GM23338 (cell line): ENCODE measurements around the gene MYO18B. TPM values are rescaled to one million over a fixed set of nuclear protein-coding genes. Genes with fewer than 3 reads are reported as not detected.

ENCODE experiments used
- ATAC-seq: fragments of 200-7000 bp; cut with Tn5 transposase; 3 replicates; pipeline ENCODE4 v1.9.1; 2020
- DNase-seq: peaks from one replicate; pipeline ENCODE4 v3.0.0-alpha.2; 2015; ENCODE audit warnings: low spot score
- H2AFZ ChIP-seq: fragments of 200-600 bp; sonication (generic); 2 replicates; pipeline ENCODE4 v1.8.0; 2016; ENCODE audit warnings: antibody characterized with exemption, mild to moderate bottlenecking, moderate library complexity
- H3F3A ChIP-seq: fragments of 200-600 bp; sonication (generic); replicated peaks from 2 replicates; pipeline ENCODE4 v1.8.0; 2017; ENCODE audit warnings: antibody characterized with exemption, mixed run types, low read depth
- H3K27ac ChIP-seq: fragments of 200-600 bp; sonication (generic); 2 replicates; pipeline ENCODE4 v1.6.1; 2016; ENCODE audit warnings: low read depth
- H3K27me3 ChIP-seq: fragments of 200-600 bp; sonication (generic); 2 replicates; pipeline ENCODE4 v1.8.0; 2016; ENCODE audit warnings: mild to moderate bottlenecking, mixed run types, moderate library complexity; ENCODE audit not compliant: insufficient read depth
- H3K36me3 ChIP-seq: fragments of 200-600 bp; sonication (generic); 2 replicates; pipeline ENCODE4 v1.8.0; 2016; ENCODE audit warnings: mild to moderate bottlenecking; ENCODE audit not compliant: insufficient read depth
- H3K4me1 ChIP-seq: fragments of 200-600 bp; sonication (generic); 2 replicates; pipeline ENCODE4 v1.8.0; 2016; ENCODE audit warnings: mild to moderate bottlenecking, moderate library complexity; ENCODE audit not compliant: insufficient read depth
- H3K4me2 ChIP-seq: fragments of 200-600 bp; sonication (generic); 2 replicates; pipeline ENCODE4 v1.7.1; 2017; ENCODE audit warnings: mixed run types
- H3K4me3 ChIP-seq: fragments of 200-600 bp; sonication (generic); 2 replicates; pipeline ENCODE4 v1.6.1; 2016; ENCODE audit warnings: mixed run types
- H3K79me2 ChIP-seq: fragments of 200-600 bp; sonication (generic); replicated peaks from 2 replicates; pipeline ENCODE4 v1.8.0; 2017; ENCODE audit warnings: mild to moderate bottlenecking; ENCODE audit not compliant: insufficient read depth
- H3K9me2 ChIP-seq: fragments of 200-600 bp; sonication (generic); 2 replicates; pipeline ENCODE4 v1.8.0; 2017; ENCODE audit not compliant: insufficient read depth
- H4K20me1 ChIP-seq: fragments of 200-600 bp; sonication (generic); replicated peaks from 2 replicates; pipeline ENCODE4 v1.8.0; 2017; ENCODE audit warnings: mild to moderate bottlenecking; ENCODE audit not compliant: insufficient read depth
- H3K27ac Mint-ChIP-seq: 2 replicates; pipeline ENCODE4 v1.8.0; 2020; ENCODE audit warnings: inconsistent platforms, mild to moderate bottlenecking, moderate library complexity, mixed read lengths
- H3K27me3 Mint-ChIP-seq: 3 replicates; pipeline ENCODE4 v1.8.0; 2022; ENCODE audit warnings: low read depth, mild to moderate bottlenecking, moderate library complexity, mixed read lengths, inconsistent platforms; ENCODE audit not compliant: insufficient read depth, poor library complexity
- H3K36me3 Mint-ChIP-seq: 3 replicates; pipeline ENCODE4 v1.8.0; 2021; ENCODE audit warnings: low read depth, mild to moderate bottlenecking, inconsistent platforms, moderate library complexity, mixed read lengths
- H3K4me1 Mint-ChIP-seq: 3 replicates; pipeline ENCODE4 v1.8.0; 2020; ENCODE audit warnings: mild to moderate bottlenecking, inconsistent platforms, mixed read lengths
- H3K4me3 Mint-ChIP-seq: 3 replicates; pipeline ENCODE4 v1.8.0; 2021; ENCODE audit warnings: moderate library complexity, mild to moderate bottlenecking, inconsistent platforms, mixed read lengths
- H3K9me3 Mint-ChIP-seq: 3 replicates; pipeline ENCODE4 v1.8.0; 2020; ENCODE audit warnings: moderate library complexity, mild to moderate bottlenecking, inconsistent platforms, mixed read lengths
- CREB1 ChIP-seq: fragments of 250-450 bp; sonication (Bioruptor Pico); IDR thresholded peaks from 2 replicates; pipeline ENCODE4 v1.5.0; 2020; ENCODE audit warnings: low read depth, mild to moderate bottlenecking, moderate library complexity
- EZH2 ChIP-seq: fragments of 200-600 bp; sonication (generic); IDR thresholded peaks from one replicate; pipeline ENCODE4 v1.8.0; 2017; ENCODE audit warnings: antibody characterized with exemption, mild to moderate bottlenecking, low read depth; ENCODE audit not compliant: unreplicated experiment
- EZH2phosphoT487 ChIP-seq: fragments of 200-600 bp; sonication (generic); IDR thresholded peaks from one replicate; pipeline ENCODE4 v1.8.1; 2018; ENCODE audit warnings: antibody characterized with exemption; ENCODE audit not compliant: unreplicated experiment
- JUNB ChIP-seq: IDR thresholded peaks from one replicate; pipeline ENCODE4 v1.6.1; 2016; ENCODE audit warnings: antibody characterized with exemption; ENCODE audit not compliant: unreplicated experiment
- NANOG ChIP-seq: IDR thresholded peaks from 2 replicates; pipeline ENCODE4 v1.6.1; 2016; ENCODE audit warnings: antibody characterized with exemption, borderline replicate concordance
- POLR2AphosphoS5 ChIP-seq: IDR thresholded peaks from 2 replicates; pipeline ENCODE4 v1.6.1; 2016; ENCODE audit warnings: antibody characterized with exemption, low read depth
- STAT1 ChIP-seq: IDR thresholded peaks from one replicate; pipeline ENCODE4 v1.6.1; 2016; ENCODE audit warnings: antibody characterized with exemption; ENCODE audit not compliant: unreplicated experiment
- ZNF114 ChIP-seq: fragments of 250-450 bp; sonication (Bioruptor Pico); IDR thresholded peaks from 2 replicates; pipeline ENCODE4 v1.5.0; 2020; ENCODE audit warnings: mild to moderate bottlenecking, moderate library complexity
- ZNF331 ChIP-seq: fragments of 250-450 bp; sonication (Bioruptor Pico); IDR thresholded peaks from 2 replicates; pipeline ENCODE4 v1.5.0; 2020; ENCODE audit warnings: low read depth, mild to moderate bottlenecking, moderate library complexity
- polyA plus RNA-seq: library from polyadenylated mRNA; unstranded; fragments of >200 nt; fragmentation: Nextera tagmentation; extraction: Ambion mirVana; gene quantifications from 2 replicates; pipeline ENCODE4 v1.2.1, GENCODE V29; 2016
- total RNA-seq: library from RNA; depleted of rRNA; stranded (reverse); fragments of >200 nt; shearing (Covaris generic); gene quantifications from 2 replicates; pipeline ENCODE4 v1.2.3, GENCODE V29; 2014
- TF ChIP-seq, protein P1 (sequence below): IDR thresholded peaks from 2 replicates; pipeline ENCODE4 v1.6.1; 2016; ENCODE audit warnings: antibody characterized with exemption
- TF ChIP-seq, protein P2 (sequence below), 2 experiments: fragments of 200-600 bp in 1 of 2; sonication (generic) in 1 of 2; conservative IDR thresholded peaks; 2 replicates each; pipeline versions ENCODE4 v1.5.1 to v1.6.1; 2016 to 2017; ENCODE audit warnings: antibody characterized with exemption in 2 of 2, low read depth in 2 of 2, mild to moderate bottlenecking in 2 of 2, moderate library complexity in 1 of 2
- TF ChIP-seq, protein P3 (sequence below): fragments of 250-450 bp; sonication (Bioruptor Pico); IDR thresholded peaks from 2 replicates; pipeline ENCODE4 v1.5.0; 2020; ENCODE audit warnings: mild to moderate bottlenecking, moderate library complexity
- TF ChIP-seq, protein P4 (sequence below): IDR thresholded peaks from one replicate; pipeline ENCODE4 v1.6.1; 2018; ENCODE audit warnings: antibody characterized with exemption; ENCODE audit not compliant: unreplicated experiment

The MYO18B gene
- total and polyA plus RNA-seq, 2 experiments from 2014 or later: 0.36 to 0.45 TPM

DNA sequence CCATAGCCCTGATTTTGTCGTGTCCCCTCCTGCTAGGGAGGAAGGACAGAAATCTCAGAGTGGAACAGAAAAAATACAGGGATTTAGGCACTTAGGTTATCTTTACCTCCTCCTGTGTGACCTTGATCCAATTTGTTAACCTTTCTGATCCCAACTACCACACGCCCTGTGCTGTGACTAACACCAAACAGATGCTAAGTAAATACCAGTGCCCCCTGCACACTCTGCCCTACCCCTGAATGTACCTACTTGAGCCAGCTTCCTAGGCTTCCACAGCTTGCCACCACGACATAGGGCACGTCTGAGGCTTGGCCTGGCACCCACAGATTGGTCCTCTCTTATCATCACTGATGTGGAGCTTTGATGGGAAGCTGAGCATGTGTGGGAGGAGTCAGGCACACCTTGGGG, 9.2 kb downstream of the MYO18B start:
- no peak overlapping the region for H3K4me2 ChIP-seq
- H3K4me3 ChIP-seq: no peak overlapping the region
- Mint-ChIP-seq H3K27me3 (peaks cover 10% of the 10 kb centered on the region), H3K27ac (no peak overlapping the region), H3K4me1 (no peaks in the 10 kb centered on the region), H3K36me3 (no peaks in the 10 kb centered on the region), H3K4me3 (no peak overlapping the region), H3K9me3 (no peaks in the 10 kb centered on the region; the same call in 2 of the 3 replicates)
- ATAC-seq (no peak), DNase-seq (no peak)
- H3F3A ChIP-seq: no peaks in the 10 kb centered on the region
- H3K79me2 ChIP-seq: no peaks in the 10 kb centered on the region
- TF ChIP-seq POLR2AphosphoS5 (no peak), STAT1 (no peak), NANOG (no peak), CREB1 (CRISPR knock-in tag) (no peak), EZH2phosphoT487 (no peak), ZNF331 (CRISPR knock-in tag) (no peak), JUNB (no peak), EZH2 (no peak), ZNF114 (CRISPR knock-in tag) (no peak)
- TF ChIP-seq, protein P1, sequence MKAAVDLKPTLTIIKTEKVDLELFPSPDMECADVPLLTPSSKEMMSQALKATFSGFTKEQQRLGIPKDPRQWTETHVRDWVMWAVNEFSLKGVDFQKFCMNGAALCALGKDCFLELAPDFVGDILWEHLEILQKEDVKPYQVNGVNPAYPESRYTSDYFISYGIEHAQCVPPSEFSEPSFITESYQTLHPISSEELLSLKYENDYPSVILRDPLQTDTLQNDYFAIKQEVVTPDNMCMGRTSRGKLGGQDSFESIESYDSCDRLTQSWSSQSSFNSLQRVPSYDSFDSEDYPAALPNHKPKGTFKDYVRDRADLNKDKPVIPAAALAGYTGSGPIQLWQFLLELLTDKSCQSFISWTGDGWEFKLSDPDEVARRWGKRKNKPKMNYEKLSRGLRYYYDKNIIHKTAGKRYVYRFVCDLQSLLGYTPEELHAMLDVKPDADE: no peak
- TF ChIP-seq, protein P2, sequence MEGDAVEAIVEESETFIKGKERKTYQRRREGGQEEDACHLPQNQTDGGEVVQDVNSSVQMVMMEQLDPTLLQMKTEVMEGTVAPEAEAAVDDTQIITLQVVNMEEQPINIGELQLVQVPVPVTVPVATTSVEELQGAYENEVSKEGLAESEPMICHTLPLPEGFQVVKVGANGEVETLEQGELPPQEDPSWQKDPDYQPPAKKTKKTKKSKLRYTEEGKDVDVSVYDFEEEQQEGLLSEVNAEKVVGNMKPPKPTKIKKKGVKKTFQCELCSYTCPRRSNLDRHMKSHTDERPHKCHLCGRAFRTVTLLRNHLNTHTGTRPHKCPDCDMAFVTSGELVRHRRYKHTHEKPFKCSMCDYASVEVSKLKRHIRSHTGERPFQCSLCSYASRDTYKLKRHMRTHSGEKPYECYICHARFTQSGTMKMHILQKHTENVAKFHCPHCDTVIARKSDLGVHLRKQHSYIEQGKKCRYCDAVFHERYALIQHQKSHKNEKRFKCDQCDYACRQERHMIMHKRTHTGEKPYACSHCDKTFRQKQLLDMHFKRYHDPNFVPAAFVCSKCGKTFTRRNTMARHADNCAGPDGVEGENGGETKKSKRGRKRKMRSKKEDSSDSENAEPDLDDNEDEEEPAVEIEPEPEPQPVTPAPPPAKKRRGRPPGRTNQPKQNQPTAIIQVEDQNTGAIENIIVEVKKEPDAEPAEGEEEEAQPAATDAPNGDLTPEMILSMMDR (conservative IDR thresholded peaks at IDR 0.05; ENCODE audit: low read depth in 2 of 2): no peak
- TF ChIP-seq, protein P3, sequence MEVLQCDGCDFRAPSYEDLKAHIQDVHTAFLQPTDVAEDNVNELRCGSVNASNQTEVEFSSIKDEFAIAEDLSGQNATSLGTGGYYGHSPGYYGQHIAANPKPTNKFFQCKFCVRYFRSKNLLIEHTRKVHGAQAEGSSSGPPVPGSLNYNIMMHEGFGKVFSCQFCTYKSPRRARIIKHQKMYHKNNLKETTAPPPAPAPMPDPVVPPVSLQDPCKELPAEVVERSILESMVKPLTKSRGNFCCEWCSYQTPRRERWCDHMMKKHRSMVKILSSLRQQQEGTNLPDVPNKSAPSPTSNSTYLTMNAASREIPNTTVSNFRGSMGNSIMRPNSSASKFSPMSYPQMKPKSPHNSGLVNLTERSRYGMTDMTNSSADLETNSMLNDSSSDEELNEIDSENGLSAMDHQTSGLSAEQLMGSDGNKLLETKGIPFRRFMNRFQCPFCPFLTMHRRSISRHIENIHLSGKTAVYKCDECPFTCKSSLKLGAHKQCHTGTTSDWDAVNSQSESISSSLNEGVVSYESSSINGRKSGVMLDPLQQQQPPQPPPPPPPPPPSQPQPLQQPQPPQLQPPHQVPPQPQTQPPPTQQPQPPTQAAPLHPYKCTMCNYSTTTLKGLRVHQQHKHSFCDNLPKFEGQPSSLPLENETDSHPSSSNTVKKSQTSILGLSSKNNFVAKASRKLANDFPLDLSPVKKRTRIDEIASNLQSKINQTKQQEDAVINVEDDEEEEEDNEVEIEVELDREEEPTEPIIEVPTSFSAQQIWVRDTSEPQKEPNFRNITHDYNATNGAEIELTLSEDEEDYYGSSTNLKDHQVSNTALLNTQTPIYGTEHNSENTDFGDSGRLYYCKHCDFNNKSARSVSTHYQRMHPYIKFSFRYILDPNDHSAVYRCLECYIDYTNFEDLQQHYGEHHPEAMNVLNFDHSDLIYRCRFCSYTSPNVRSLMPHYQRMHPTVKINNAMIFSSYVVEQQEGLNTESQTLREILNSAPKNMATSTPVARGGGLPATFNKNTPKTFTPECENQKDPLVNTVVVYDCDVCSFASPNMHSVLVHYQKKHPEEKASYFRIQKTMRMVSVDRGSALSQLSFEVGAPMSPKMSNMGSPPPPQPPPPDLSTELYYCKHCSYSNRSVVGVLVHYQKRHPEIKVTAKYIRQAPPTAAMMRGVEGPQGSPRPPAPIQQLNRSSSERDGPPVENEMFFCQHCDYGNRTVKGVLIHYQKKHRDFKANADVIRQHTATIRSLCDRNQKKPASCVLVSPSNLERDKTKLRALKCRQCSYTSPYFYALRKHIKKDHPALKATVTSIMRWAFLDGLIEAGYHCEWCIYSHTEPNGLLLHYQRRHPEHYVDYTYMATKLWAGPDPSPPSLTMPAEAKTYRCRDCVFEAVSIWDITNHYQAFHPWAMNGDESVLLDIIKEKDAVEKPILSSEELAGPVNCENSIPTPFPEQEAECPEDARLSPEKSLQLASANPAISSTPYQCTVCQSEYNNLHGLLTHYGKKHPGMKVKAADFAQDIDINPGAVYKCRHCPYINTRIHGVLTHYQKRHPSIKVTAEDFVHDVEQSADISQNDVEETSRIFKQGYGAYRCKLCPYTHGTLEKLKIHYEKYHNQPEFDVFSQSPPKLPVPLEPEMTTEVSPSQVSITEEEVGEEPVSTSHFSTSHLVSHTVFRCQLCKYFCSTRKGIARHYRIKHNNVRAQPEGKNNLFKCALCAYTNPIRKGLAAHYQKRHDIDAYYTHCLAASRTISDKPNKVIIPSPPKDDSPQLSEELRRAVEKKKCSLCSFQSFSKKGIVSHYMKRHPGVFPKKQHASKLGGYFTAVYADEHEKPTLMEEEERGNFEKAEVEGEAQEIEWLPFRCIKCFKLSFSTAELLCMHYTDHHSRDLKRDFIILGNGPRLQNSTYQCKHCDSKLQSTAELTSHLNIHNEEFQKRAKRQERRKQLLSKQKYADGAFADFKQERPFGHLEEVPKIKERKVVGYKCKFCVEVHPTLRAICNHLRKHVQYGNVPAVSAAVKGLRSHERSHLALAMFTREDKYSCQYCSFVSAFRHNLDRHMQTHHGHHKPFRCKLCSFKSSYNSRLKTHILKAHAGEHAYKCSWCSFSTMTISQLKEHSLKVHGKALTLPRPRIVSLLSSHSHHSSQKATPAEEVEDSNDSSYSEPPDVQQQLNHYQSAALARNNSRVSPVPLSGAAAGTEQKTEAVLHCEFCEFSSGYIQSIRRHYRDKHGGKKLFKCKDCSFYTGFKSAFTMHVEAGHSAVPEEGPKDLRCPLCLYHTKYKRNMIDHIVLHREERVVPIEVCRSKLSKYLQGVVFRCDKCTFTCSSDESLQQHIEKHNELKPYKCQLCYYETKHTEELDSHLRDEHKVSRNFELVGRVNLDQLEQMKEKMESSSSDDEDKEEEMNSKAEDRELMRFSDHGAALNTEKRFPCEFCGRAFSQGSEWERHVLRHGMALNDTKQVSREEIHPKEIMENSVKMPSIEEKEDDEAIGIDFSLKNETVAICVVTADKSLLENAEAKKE (CRISPR knock-in tag): no peak
- TF ChIP-seq, protein P4, sequence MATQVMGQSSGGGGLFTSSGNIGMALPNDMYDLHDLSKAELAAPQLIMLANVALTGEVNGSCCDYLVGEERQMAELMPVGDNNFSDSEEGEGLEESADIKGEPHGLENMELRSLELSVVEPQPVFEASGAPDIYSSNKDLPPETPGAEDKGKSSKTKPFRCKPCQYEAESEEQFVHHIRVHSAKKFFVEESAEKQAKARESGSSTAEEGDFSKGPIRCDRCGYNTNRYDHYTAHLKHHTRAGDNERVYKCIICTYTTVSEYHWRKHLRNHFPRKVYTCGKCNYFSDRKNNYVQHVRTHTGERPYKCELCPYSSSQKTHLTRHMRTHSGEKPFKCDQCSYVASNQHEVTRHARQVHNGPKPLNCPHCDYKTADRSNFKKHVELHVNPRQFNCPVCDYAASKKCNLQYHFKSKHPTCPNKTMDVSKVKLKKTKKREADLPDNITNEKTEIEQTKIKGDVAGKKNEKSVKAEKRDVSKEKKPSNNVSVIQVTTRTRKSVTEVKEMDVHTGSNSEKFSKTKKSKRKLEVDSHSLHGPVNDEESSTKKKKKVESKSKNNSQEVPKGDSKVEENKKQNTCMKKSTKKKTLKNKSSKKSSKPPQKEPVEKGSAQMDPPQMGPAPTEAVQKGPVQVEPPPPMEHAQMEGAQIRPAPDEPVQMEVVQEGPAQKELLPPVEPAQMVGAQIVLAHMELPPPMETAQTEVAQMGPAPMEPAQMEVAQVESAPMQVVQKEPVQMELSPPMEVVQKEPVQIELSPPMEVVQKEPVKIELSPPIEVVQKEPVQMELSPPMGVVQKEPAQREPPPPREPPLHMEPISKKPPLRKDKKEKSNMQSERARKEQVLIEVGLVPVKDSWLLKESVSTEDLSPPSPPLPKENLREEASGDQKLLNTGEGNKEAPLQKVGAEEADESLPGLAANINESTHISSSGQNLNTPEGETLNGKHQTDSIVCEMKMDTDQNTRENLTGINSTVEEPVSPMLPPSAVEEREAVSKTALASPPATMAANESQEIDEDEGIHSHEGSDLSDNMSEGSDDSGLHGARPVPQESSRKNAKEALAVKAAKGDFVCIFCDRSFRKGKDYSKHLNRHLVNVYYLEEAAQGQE: no peak
- H4K20me1 ChIP-seq: no peaks in the 10 kb centered on the region; the same call in 1 of the 2 replicates
- H3K36me3 ChIP-seq: no peaks in the 10 kb centered on the region; the same call in 1 of the 2 replicates
- no peaks in the 10 kb centered on the region for H3K9me2 ChIP-seq
- no peak overlapping the region for H3K27ac ChIP-seq
- no peaks in the 10 kb centered on the region for H3K27me3 ChIP-seq
- no peak overlapping the region for H2AFZ ChIP-seq
- no peaks in the 10 kb centered on the region for H3K4me1 ChIP-seq
